IPS DF 4.7 (cell line): ENCODE measurements around the gene COL4A2.
"Not testable (repeated sequence)": the region's sequence is repeated elsewhere in the genome, so short reads cannot be mapped to it uniquely, and the experiment has no call there.

Source experiments
- DNase-seq: peaks from one replicate; pipeline ENCODE4 v3.0.0-alpha.2; 2013; ENCODE audit warnings: low spot score; ENCODE audit errors: extremely low read depth

The COL4A2 gene

GRCh38 chr13:110472904-110473563, 165.9 kb downstream of the COL4A2 start:
- DNase-seq: no peak

- DNase-seq: no peak
Measured at GRCh38 chr13:110474713-110475112, 167.6 kb downstream of the COL4A2 start.

- DNase-seq: no peak
Measured at GRCh38 chr13:110475117-110475516, 168.0 kb downstream of the COL4A2 start.

GRCh38 chr13:110475550-110476219, 168.6 kb downstream of the COL4A2 start:
- no peak for DNase-seq

- no peak for DNase-seq
Measured at GRCh38 chr13:110476220-110476617, 169.1 kb downstream of the COL4A2 start.

GRCh38 chr13:110477706-110478245, 170.7 kb downstream of the COL4A2 start:
- DNase-seq: no peak

- DNase-seq: no peak
Measured at GRCh38 chr13:110478405-110479214, 171.5 kb downstream of the COL4A2 start.

GRCh38 chr13:110479215-110479545, 172.1 kb downstream of the COL4A2 start:
- no peak for DNase-seq

GRCh38 chr13:110479648-110480047, 172.6 kb downstream of the COL4A2 start:
- DNase-seq: no peak

GRCh38 chr13:110480161-110480560, 173.1 kb downstream of the COL4A2 start:
- no peak for DNase-seq

GRCh38 chr13:110483386-110483968, 176.4 kb downstream of the COL4A2 start:
- no peak for DNase-seq

- no peak for DNase-seq
Measured at GRCh38 chr13:110484290-110485048, 177.4 kb downstream of the COL4A2 start.

- DNase-seq: peak; percentile 49
Measured at GRCh38 chr13:110485604-110486003, 178.5 kb downstream of the COL4A2 start.

- no peak for DNase-seq
Measured at GRCh38 chr13:110486061-110486715, 179.1 kb downstream of the COL4A2 start.

- not testable (repeated sequence) for DNase-seq
Measured at GRCh38 chr13:110486880-110487279, 179.8 kb downstream of the COL4A2 start.

- no peak for DNase-seq
Measured at GRCh38 chr13:110490009-110490770, 183.1 kb downstream of the COL4A2 start.

GRCh38 chr13:110491869-110492678, 185.0 kb downstream of the COL4A2 start:
- no peak for DNase-seq

- DNase-seq: no peak
Measured at GRCh38 chr13:110492679-110493593, 185.9 kb downstream of the COL4A2 start.
